GM19463 (cell line): ENCODE data around the gene SH3D19.
"Not testable (repeated sequence)": the region's sequence is repeated elsewhere in the genome, so short reads cannot be mapped to it uniquely, and the experiment has no call there.

Source experiments
- ATAC-seq: cut with Tn5 transposase; IDR thresholded peaks from one replicate; pipeline ENCODE4 v1.9.1; 2021; ENCODE audit warnings: mild to moderate bottlenecking, moderate library complexity; ENCODE audit not compliant: unreplicated experiment

SH3D19 gene

DNA sequence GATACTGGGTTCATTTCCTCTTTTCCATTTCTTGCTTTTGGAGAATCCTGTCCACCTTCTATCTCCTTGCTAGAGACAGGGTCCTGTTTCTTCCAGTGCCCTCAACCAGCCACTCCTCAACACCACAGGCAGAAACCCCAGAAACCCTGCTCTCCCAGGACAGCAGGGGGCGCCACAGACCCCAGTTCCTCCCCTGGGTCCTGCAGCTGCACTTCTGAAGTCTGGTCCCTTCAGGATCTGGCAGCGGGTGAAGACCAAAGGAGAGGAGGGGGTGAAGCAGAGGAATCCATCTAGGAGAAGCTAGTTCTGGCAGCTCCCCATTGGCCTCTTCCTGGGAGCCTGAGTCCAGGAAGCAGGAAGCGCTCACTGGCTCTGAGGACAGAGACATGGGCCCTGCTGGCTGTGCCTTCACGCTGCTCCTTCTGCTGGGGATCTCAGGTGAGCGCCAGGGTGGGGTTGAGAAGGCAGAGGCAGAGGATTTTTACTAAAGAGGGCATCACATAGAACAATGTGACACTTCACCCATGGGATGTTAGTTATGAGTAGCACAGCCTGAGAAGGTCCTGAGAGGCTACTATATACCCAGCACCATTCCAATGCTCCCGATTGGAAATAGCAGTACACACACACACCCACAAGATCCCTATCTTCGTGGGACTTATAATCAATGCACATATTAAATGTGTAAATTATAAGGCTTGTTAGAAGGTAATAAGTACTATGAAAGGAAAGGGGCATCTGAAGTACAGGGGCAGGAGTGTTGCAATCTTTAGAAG, 48.4 kb downstream of the SH3D19 start, which contains the start of gene PRSS48:
TSS of gene PRSS48 (plus strand) at position 375 of the 776 bp plus-strand sequence. CDS start at position 387, 12 bp downstream.
- ATAC-seq = peak; percentile 69

DNA sequence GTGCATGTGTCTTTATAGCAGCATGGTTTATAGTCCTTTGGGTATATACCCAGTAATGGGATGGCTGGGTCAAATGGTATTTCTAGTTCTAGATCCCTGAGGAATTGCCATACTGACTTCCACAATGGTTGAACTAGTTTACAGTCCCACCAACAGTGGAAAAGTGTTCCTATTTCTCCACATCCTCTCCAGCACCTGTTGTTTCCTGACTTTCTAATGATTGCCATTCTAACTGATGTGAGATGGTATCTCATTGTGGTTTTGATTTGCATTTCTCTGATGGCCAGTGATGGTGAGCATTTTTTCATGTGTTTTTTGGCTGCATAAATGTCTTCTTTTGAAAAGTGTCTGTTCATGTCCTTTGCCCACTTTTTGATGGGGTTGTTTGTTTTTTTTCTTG, 56.5 kb downstream of the SH3D19 start:
- ATAC-seq = not testable (repeated sequence)

DNA sequence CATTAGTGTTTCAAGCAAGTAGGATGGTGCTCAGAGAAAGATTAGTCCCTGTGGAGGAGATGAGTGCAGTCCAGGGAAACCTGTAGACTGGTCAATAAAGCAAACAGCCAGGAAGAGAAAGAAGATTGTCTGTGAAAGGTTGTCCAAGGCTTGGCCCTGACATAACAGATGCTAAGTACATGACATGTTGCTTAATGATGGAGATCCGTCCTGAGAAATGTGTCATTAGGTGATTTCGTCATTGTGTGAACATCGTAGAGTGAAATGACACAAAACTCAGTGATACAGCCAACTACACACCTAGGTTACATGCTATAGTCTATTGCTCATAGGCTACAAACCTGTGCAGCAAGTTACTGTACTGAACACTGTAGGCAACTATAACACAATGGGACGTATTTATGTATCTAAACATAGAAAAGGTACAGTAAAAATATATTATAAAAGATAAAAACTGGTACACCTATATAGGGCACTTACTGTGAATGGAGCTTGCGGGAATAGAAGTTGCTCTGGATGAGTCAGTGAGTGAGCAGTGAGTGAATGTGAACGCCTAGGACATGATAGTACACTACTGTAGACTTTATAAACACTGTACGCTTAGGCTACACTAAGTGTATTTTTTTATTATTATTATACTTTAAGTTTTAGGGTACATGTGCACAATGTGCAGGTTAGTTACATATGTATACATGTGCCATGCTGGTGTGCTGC, 57.4 kb downstream of the SH3D19 start:
- ATAC-seq = no peak

DNA sequence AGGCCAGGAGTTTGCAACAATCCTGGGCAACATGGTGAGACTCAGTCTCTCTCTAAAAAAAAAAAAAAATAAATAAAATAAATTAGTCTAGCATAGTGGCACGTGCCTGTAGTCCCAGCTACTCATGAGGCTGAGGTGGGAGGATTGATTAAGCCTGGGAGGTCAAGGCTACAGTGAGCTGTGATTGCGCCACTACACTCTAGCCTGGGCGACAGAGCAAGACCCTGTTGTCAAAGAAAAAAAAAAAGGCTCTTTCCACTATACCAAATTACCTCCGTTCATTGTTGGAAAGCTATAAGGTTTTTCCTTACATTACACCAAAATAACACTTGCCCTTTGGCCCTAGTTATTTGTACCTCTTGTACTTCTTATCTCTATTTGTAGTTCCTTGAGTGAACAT, 58.3 kb downstream of the SH3D19 start:
- ATAC-seq = no peak

DNA sequence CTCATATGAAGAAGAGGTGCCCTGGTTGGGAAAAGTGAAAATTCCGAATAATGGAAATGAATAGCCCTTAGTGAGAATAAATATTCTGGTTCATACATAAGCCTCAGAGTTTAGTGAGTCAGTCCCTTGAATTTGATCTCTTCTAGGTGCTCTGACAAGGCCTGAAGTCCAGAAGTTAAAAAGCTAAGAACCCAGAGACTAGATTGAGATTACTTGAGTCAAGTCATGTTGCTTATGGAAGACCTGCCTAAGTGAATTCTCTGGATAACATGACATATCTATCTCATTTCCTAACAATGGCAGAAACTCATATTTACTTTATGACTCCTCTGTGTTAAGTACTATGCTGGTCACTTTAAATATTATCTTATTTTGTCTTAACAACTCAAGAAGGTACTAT, 58.9 kb downstream of the SH3D19 start:
- no peak for ATAC-seq

DNA sequence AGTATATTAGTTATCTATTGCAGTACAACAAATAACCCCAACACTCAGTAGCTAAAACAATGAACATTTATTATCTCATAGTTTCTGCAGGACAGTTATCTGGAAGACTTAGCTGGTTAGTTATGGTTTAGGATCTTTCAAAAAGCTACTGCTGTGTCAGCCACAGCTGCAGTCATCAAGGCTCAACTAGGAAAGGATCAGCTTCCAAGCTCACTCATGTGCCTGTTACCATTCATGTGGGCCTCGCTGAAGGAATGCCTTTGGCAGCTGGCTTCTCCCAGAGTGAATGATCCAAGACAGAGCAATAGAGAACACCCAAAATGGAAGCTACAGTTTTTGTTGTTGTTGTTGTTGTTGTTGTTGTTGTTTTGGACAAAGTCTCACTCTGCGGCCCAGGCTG, 62.0 kb downstream of the SH3D19 start:
- ATAC-seq = no peak

DNA sequence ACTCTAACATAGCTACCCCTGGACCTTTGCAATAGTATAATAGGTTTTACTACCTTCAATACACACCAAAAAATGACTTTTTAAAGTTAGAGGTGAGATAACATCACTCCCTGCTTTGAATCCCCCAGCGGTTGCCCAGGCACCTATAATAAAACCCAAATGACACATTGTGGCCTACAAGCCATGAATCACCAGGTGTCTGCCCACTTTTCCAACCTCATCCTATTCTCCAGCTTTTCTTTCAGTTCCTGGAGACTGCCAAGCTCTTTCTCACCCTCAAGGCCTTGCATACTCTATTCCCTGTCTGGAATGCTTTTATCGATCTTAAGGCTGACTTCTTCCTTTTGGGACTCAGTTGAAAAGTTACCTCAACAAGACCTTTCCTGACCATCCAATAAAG, 64.9 kb downstream of the SH3D19 start:
- ATAC-seq = no peak

DNA sequence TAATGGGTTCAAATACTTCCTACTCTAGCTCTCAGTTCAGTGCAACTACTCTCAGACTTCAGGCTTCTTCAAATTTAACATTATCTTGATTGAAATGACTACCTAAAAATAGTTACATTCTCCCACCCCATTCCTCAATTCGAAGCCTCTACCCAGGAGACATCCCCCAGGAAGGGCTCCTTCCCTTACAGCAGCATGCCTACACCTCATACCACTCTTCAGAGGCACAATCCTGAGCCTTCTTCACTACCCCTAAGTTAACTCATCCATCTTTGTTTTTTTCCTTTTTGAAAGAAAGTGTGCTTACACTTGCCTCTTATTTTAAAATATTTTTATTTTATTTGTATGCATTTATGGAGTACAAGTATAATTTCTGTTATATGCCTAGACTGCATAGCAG, 65.7 kb downstream of the SH3D19 start:
- ATAC-seq = no peak

DNA sequence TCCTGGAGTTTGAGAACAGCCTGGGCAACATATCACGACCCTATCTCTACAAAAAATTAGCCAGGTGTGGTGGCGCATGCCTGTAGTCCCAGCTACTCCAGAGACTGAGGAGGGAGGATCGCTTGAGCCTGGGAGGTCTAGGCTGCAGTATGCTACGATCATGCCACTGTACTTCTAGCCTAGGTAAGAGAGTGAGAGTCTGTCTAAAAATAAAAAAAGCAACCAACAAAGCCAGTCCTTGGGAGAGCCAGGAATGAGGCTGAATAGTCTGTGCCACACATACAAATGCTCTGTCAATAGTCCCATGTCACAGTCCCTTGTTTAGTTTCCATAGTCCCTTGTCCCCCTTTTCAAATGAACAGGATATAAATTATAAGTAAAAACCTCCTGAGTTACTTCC, 67.7 kb downstream of the SH3D19 start:
- ATAC-seq = no peak

DNA sequence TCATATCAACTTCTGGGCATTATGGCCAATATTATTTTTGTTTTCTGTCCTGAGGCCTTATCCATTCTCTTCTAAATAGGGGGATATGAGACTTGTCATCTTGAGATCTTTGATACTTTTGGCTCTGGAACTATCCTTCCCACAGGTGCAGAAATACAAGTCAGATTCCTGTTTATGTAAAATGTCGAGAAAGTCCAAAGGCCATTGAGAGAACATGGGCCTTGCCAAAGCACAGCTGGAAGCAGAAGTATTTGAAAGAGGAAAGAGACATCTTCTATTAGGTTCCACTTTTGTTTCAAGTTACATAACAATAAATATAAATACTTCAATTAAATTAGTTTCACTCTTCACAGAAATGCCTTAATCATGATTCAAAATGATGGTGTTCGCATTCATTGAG, 69.3 kb downstream of the SH3D19 start:
- no peak for ATAC-seq

DNA sequence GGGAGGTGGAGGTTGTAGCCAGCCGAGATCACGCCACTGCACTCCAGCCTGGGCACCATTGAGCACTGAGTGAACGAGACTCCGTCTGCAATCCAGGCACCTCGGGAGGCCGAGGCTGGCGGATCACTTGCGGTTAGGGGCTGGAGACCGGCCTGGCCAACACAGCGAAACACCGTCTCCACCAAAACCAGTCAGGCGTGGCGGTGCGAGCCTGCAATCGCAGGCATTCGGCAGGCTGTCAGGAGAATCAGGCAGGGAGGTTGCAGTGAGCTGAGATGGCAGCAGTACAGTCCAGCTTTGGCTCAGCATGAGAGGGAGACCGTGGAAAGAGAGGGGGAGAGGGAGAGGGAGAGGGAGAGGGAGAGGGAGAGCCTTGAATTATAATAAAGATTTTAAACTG, 69.7 kb downstream of the SH3D19 start:
- not testable (repeated sequence) for ATAC-seq

DNA sequence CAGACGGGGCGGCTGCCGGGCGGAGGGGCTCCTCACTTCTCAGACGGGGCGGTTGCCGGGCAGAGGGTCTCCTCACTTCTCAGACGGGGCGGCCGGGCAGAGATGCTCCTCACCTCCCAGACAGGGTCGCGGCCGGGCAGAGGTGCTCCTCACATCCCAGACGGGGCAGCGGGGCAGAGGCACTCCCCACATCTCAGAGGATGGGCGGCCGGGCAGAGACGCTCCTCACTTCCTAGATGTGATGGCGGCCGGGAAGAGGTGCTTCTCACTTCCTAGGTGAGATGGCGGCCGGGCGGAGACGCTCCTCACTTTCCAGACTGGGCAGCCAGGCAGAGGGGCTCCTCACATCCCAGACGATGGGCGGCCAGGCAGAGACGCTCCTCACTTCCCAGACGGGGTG, 70.2 kb downstream of the SH3D19 start:
- not testable (repeated sequence) for ATAC-seq

DNA sequence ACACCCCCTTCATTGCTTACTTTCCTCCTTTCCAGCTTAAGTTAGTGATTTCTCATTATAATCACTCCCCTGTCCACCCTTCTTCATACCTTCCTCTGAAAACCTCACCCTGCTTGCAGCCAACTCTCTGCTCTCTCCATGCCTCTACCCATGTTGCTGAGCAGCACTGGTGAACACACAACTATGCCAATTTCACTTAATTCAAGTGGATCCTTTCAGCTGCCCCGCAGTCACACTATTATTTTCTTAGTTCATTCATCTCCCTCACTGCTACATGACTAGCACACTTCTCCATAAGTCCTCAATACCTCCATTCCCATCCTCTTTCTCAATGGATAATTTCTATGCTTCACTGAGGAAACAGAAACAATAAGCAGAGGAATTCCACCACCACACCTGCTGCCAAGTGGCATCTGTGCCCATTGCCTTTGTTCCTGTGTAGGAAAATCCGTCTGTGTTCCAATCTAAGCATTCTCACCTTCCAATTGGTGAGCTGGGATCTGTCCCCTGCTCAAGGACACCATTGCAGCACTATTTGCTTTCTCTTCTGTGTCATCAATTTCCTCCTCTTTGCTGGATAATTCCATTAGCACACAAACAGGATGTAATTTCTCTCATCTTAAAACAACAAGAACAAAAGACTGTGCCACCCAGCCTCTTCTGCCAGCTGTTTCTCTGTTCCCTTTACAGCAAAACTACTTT, 73.7 kb downstream of the SH3D19 start:
- no peak for ATAC-seq

DNA sequence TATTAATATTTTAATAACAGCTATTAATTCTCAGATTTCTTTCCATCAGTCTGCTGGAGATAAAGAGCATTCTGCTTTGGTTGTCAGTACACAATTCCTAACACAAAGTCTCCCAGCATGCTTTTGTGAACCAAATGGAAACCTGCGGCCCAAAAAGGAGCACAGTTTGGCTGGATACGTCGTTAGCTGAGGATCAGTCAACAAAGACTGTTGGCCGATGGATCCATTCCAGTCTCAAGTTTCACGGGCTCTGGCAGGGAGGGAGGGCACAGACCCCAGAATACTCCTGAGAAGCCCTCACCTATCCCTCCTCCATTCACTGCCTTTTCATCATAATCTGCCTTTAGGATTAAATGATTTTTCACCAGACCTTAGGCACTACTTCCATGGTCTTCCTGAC, 74.7 kb downstream of the SH3D19 start:
- ATAC-seq = no peak

DNA sequence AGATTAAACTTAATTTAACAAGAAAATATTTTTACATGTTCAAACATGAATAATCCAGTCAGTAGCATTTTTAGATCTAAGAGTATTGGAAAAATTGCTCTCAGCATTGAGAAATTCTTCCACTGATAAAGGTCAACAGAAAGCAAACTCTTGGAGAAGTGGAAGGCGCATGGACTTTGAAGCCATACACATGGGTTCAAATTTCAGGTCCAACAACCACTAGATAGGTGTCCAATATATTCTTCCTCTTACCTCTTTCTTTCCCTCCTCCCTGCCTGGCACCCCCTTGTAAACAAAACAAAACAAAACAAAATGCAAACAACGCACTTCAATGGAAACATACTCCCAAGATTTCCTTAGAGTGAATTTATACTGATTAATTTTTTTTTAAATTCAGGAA, 76.9 kb downstream of the SH3D19 start:
- no peak for ATAC-seq

DNA sequence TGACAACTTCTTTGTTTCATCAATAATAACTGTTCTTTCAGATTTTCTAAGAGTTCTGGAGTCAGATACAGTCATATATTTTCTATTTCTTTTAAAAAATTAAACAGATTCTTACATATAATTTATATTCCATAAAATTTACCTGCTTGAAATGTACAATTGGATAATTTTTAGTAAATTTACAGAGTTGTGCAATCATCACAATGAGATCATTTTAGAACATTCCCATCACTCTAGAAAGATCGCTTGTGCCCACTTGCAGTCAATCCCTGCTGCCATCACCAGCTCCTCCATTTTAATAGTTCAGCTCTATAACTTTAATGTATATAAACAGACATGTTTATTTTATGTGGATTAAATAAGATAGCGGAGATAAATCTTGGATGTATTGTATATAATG, 78.0 kb downstream of the SH3D19 start:
- ATAC-seq = no peak

DNA sequence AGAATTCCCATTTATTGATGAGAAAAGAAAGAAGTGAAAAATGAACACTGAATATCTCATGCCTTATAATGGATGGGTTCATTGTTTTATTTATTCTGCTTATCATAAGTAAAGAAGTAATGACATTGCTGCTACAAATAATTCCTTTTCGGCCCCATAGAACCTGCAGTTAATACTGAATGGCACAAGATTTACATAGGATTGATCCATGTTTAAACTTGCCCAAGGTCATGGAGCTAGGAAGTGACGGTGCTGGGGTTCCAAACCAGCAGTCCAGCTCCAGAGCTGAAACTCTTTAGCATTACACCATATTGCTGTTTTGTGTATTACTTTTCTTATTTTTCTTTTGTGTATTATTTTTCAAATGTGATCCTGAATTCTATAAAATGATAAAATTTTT, 78.7 kb downstream of the SH3D19 start:
- ATAC-seq = no peak

DNA sequence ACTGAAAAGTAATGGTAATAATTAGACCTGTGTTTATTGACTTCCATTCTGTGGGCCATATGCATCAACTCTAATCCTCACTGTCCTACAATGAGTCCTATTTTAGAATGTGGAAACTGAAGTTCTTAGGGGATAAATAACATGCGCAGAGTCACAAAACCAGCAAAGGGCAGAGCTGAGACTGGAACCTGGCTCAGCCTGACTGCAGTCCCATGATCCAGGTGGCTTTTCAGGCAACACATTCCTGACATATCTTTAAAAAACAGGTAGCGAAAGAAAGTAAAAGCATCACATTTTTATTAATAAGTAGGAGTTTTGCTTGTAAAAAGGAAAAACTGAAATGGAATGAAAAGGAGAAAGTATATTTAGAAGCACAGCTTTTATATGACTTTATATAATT, 83.1 kb downstream of the SH3D19 start:
- ATAC-seq = no peak

DNA sequence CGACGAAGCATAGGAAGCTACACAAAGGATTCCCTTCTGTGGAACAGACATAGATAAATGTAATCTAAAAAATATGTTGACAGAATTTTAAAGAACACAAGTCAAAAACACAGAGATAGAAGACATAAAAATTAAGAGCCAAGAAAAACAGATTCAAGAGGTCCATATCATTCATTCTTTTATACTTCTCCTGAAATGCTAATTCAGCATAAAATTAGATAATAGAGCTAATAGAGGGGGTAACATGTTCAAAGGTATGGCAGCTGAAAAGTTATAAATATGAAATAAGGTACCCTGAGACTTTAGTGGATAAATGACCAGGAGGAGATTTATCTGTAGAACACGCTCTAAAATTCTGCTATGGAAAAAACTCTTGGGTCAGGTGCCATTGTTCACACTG, 85.8 kb downstream of the SH3D19 start:
- ATAC-seq = no peak

DNA sequence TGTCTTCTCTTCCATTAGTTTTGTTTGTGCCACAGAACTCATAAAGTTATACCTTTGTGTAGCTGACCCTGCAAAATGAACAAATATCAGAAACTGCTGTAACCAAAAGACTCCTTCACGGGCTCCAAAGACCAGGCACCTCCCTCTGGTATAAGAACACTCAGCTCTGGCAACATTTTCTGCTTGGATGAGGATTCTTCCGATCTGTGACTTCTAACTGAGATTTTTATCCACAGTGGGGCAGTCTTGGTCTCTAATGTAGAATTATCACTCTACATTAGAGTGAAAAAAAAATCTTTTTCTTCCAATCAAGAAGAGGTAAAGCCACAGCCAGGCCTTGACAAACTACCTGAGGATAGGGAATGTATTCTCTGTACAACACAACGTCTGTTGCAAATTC, 86.9 kb downstream of the SH3D19 start:
- ATAC-seq = no peak

DNA sequence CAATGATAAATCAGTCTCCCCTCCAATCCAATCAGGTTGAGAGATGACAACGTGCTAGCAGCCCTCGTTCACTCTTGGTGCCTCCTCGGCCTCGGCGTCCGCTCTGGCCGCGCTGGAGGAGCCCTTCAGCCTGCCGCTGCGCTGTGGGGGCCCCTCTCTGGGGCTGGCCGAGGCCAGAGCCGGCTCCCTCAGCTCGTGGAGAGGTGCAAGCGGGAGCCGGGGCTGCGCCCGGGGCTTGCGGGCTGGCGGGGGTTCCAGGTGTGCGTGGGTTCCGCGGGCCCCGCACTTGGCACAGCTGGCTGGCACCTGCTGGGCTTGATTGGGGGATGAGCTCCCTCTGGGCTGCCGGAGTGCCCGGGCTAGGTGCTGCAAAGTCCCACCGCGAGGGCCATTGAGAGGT, 89.4 kb downstream of the SH3D19 start:
- ATAC-seq = no peak

DNA sequence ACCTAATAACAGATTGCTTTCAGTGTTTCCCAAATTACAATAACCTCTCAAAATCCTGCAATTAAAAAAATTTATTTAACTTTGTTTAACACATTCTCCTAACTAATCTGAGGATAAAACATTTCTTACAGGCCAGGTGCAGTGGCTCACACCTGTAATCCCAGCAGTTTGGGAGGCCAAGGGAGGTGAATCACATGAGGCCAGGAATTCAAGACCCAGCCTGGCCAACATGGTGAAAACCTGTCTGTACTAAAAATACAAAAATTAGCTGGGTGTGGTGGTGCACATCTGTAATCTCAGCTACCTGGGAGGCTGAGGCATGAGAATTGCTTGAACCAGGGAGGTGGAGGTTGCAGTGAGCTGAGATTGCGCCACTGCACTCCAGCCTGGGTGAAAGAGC, 90.0 kb downstream of the SH3D19 start:
- not testable (repeated sequence) for ATAC-seq
